HL-60 (cell line): ENCODE data around the gene PREPL.

Experiments used
- DNase-seq, 2 experiments: peaks; one replicate each; pipeline ENCODE4 v3.0.0-alpha.2; 2010 to 2020; ENCODE audit warnings: low read depth in 1 of 2, low spot score in 1 of 2
- H3K27ac ChIP-seq: fragments of 250-450 bp; sonication (Bioruptor Pico); replicated peaks from 2 replicates; pipeline ENCODE4 v1.5.1; 2020; ENCODE audit warnings: mild to moderate bottlenecking, moderate library complexity
- H3K27me3 ChIP-seq: fragments of 250-450 bp; sonication (Bioruptor Pico); 2 replicates; pipeline ENCODE4 v1.5.1; 2021; ENCODE audit warnings: mild to moderate bottlenecking, moderate library complexity; ENCODE audit not compliant: insufficient read depth, poor library complexity, severe bottlenecking
- H3K4me3 ChIP-seq: replicated peaks from 2 replicates; pipeline ENCODE4 v1.5.1; 2011; ENCODE audit warnings: mild to moderate bottlenecking, control low read depth, low read length; ENCODE audit not compliant: insufficient read depth
- CTCF ChIP-seq: IDR thresholded peaks from one replicate; pipeline ENCODE4 v1.5.1; 2011; ENCODE audit warnings: low read length, control low read depth, inconsistent platforms; ENCODE audit not compliant: insufficient read depth
- GABPA ChIP-seq: IDR thresholded peaks from 2 replicates; pipeline ENCODE4 v1.6.1; 2012; ENCODE audit warnings: low read depth
- POLR2AphosphoS5 ChIP-seq: IDR thresholded peaks from 2 replicates; pipeline ENCODE4 v1.6.1; 2012; ENCODE audit warnings: low read depth
- REST ChIP-seq: IDR thresholded peaks from 2 replicates; pipeline ENCODE4 v1.6.1; 2012; ENCODE audit warnings: low read depth; ENCODE audit not compliant: insufficient replicate concordance
- SPI1 ChIP-seq: IDR thresholded peaks from 2 replicates; pipeline ENCODE4 v1.6.1; 2012; ENCODE audit warnings: low read depth, mild to moderate bottlenecking, borderline replicate concordance

The PREPL gene

GRCh38 chr2:44291281-44292248 is 69.7 kb downstream of the PREPL start:
- peak; percentile 11 to 59 for DNase-seq
- Histone ChIP-seq H3K4me3 (no peak overlapping the region), H3K27ac (no peak overlapping the region), H3K27me3 (no peaks in the 10 kb centered on the region)
- no peak for TF ChIP-seq POLR2AphosphoS5
- no peak for TF ChIP-seq REST
- peak; percentile 4 for TF ChIP-seq CTCF
- TF ChIP-seq SPI1, result peak; percentile 66; the same call in 1 of the 2 replicates

- Histone ChIP-seq H3K27me3 (peaks cover 3% of the 10 kb centered on the region), H3K4me3 (no peak overlapping the region), H3K27ac (no peak overlapping the region)
- DNase-seq, result no peak
- TF ChIP-seq POLR2AphosphoS5 (no peak), CTCF (no peak), REST (no peak), SPI1 (no peak), GABPA (no peak)
Measured at GRCh38 chr2:44290261-44290660, 71.0 kb downstream of the PREPL start.

- H3K4me3 ChIP-seq, result no peak overlapping the region
- TF ChIP-seq CTCF (no peak), SPI1 (no peak), GABPA (no peak), REST (no peak), POLR2AphosphoS5 (no peak)
- peaks cover 3% of the 10 kb centered on the region for H3K27me3 ChIP-seq
- no peak overlapping the region for H3K27ac ChIP-seq
- DNase-seq, result no peak
Measured at GRCh38 chr2:44286884-44287638, 74.2 kb downstream of the PREPL start.
